ENCODE results near the gene ZNF740. TPM values are rescaled to one million over a fixed set of nuclear protein-coding genes. Genes with fewer than 3 reads are reported as not detected.

Gene ZNF740
- total RNA-seq, 1 donor from 2014 or later, result 39.6 TPM

DNA sequence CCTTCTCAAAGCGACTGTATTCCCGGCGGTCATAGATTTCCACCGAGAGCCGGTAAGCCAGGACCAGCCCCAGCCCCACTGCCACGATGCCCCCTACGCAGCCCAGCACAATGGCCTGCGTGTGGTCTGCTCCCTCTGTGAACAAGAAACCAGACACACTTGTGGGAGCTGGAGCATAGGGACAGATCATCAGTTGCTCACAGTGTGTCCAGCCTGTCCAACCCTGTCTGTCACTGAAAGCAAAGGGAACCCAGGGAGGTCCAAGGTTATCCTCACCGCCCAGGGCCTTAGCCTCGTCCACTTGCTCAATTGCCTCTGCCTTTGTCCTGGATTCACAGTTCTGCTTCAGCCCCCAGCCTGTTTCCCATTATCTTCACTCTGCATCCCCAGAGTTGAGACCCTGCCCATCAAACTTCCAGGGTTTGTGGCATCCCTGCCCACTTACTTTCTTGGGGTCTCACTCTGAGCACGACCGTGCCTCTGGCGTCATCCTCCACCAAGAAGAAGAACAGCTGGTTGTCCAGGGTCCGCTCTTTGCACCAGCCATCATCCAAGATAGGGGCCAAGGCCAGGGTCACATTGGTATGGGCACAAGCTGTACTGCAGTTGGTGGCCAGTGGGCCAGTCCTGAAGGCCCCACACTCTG lies 11.5 kb downstream of the ZNF740 start:
- Mint-ChIP-seq H3K4me3 (ENCODE audit: unreplicated experiment) (no peak overlapping the region), H3K27ac (ENCODE audit: unreplicated experiment) (no peak overlapping the region), H3K9me3 (ENCODE audit: unreplicated experiment) (no peaks in the 10 kb centered on the region), H3K36me3 (ENCODE audit: unreplicated experiment) (peaks cover 16% of the 10 kb centered on the region), H3K4me1 (ENCODE audit: unreplicated experiment) (peaks cover 7% of the 10 kb centered on the region), H3K27me3 (ENCODE audit: unreplicated experiment) (no peaks in the 10 kb centered on the region)
- DNase-seq (ENCODE audit: extremely low spot score, unreplicated experiment), result no peak
- TF ChIP-seq, protein P1, sequence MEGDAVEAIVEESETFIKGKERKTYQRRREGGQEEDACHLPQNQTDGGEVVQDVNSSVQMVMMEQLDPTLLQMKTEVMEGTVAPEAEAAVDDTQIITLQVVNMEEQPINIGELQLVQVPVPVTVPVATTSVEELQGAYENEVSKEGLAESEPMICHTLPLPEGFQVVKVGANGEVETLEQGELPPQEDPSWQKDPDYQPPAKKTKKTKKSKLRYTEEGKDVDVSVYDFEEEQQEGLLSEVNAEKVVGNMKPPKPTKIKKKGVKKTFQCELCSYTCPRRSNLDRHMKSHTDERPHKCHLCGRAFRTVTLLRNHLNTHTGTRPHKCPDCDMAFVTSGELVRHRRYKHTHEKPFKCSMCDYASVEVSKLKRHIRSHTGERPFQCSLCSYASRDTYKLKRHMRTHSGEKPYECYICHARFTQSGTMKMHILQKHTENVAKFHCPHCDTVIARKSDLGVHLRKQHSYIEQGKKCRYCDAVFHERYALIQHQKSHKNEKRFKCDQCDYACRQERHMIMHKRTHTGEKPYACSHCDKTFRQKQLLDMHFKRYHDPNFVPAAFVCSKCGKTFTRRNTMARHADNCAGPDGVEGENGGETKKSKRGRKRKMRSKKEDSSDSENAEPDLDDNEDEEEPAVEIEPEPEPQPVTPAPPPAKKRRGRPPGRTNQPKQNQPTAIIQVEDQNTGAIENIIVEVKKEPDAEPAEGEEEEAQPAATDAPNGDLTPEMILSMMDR (IDR thresholded peaks at IDR 0.05), result no peak

DNA sequence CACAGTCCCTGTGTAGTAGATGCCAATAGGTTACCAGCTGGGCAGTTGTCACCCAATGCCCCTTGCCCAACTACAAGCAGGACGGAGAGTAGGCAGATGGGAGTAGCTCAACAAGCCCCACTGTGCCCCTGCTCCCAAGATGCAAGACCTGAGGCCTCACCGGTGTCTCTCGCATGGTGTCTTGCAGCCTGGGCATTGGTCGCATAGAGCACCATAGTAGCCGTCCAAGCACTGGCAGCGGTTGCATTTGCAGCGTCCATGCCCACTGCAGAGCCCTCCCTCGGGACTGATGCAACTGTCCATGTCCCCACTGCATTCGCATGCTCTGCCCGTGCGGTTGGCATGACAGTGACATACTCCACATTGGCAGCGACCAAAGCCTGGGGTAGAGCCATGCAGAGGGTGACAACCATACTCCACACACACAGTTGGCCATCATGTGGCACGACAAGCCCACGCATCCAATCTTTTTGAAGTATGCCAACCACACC lies 12.1 kb downstream of the ZNF740 start:
- no peak overlapping the region for H3K27ac Mint-ChIP-seq (ENCODE audit: unreplicated experiment)
- peaks cover 10% of the 10 kb centered on the region for H3K36me3 Mint-ChIP-seq (ENCODE audit: unreplicated experiment)
- DNase-seq (ENCODE audit: extremely low spot score, unreplicated experiment), result no peak
- peaks cover 7% of the 10 kb centered on the region for H3K4me1 Mint-ChIP-seq (ENCODE audit: unreplicated experiment)
- no peak overlapping the region for H3K4me3 Mint-ChIP-seq (ENCODE audit: unreplicated experiment)
- TF ChIP-seq, protein P1 (IDR thresholded peaks at IDR 0.05), result no peak
- no peaks in the 10 kb centered on the region for H3K27me3 Mint-ChIP-seq (ENCODE audit: unreplicated experiment)
- H3K9me3 Mint-ChIP-seq (ENCODE audit: unreplicated experiment), result no peaks in the 10 kb centered on the region

DNA sequence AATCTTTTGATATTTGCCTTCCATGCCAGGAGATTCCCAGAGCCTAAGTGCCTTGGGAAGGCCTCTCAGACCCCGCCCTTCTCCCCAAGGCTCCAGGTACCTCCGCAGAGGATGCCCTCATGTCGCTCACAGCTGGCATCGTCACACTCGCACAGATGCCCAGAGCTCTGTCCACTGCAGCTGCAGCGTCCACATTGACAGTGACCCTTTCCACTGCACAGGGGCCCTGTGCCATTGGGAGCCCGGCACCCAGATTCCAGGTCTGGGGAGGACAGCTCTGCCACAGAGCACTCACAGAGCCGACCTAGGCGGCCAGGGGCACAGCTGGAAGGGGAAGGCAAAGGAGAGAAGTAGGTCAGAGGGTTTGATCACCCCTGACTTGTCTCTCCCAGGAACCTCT lies 12.5 kb downstream of the ZNF740 start:
- Mint-ChIP-seq H3K27me3 (ENCODE audit: unreplicated experiment) (no peaks in the 10 kb centered on the region), H3K36me3 (ENCODE audit: unreplicated experiment) (peaks cover 7% of the 10 kb centered on the region), H3K9me3 (ENCODE audit: unreplicated experiment) (no peaks in the 10 kb centered on the region), H3K4me1 (ENCODE audit: unreplicated experiment) (peaks cover 7% of the 10 kb centered on the region), H3K27ac (ENCODE audit: unreplicated experiment) (no peak overlapping the region), H3K4me3 (ENCODE audit: unreplicated experiment) (no peak overlapping the region)
- DNase-seq (ENCODE audit: extremely low spot score, unreplicated experiment), result no peak
- TF ChIP-seq, protein P1 (IDR thresholded peaks at IDR 0.05), result no peak

DNA sequence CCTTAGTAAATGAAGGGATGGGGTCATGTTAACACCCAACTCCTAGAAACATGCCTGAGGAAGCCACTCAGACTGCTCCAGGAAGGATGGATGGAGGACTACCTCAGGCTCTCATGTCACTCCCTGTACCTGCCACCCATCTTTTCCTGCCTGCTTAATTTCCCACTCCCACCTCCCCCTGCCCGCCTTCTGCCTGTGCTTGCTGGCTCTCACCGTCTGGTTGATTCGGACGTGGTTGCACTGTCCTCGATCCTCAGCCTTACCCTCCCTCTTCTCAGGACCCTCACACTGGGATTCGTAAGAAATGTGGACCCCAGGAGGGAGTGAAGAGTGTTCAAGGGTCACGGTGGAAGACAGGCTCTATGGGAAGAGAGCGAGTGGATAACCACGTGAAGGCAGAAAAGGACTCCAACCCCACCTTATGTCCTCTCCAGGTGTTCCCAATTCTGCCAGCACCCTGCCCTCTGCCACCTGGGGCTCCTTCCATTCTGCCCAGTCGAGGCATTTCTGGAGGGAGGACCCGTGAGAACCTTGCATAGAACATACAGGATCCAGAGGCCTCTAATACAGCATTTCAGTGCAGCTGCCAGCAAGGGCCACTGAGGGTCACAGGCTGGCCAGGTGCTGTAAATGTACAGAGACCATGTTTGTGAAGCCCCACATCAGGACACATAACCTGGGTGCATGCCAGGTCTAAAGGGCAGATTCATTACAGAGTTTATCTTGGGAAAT lies 13.6 kb downstream of the ZNF740 start:
- Mint-ChIP-seq H3K27me3 (ENCODE audit: unreplicated experiment) (peaks cover 3% of the 10 kb centered on the region), H3K4me3 (ENCODE audit: unreplicated experiment) (no peak overlapping the region)

DNA sequence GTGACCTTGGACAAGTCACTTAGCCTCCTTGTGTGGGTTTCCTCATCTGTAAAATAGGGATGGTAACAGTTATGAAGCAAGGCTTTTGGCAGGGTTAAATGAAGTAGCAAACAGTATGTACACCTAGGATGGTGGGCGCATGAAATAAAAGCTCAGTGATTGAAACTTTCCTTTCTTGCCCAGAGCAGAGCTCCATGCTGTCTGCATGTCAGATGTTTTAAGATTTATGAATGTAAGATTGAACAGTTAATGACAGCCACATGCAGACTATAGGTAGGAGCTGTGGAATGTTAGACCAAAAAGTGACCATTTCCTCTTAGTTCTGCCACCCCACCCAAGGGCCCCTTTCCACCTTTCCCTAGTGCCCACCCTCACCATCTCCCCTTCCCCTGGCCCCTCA lies 14.5 kb downstream of the ZNF740 start:
- no peaks in the 10 kb centered on the region for H3K36me3 Mint-ChIP-seq (ENCODE audit: unreplicated experiment)
- TF ChIP-seq, protein P1 (IDR thresholded peaks at IDR 0.05), result no peak
- DNase-seq (ENCODE audit: extremely low spot score, unreplicated experiment), result no peak
- H3K4me1 Mint-ChIP-seq (ENCODE audit: unreplicated experiment), result peaks cover 2% of the 10 kb centered on the region
- no peak overlapping the region for H3K4me3 Mint-ChIP-seq (ENCODE audit: unreplicated experiment)
- H3K27ac Mint-ChIP-seq (ENCODE audit: unreplicated experiment), result no peak overlapping the region
- peaks cover 4% of the 10 kb centered on the region for H3K27me3 Mint-ChIP-seq (ENCODE audit: unreplicated experiment)
- no peaks in the 10 kb centered on the region for H3K9me3 Mint-ChIP-seq (ENCODE audit: unreplicated experiment)

More for the DNA sequence above, 13.6 kb downstream of the ZNF740 start:
- DNase-seq (ENCODE audit: extremely low spot score, unreplicated experiment), result no peak
- H3K27ac Mint-ChIP-seq (ENCODE audit: unreplicated experiment), result no peak overlapping the region
- no peaks in the 10 kb centered on the region for H3K36me3 Mint-ChIP-seq (ENCODE audit: unreplicated experiment)
- TF ChIP-seq, protein P1 (IDR thresholded peaks at IDR 0.05), result no peak
- H3K4me1 Mint-ChIP-seq (ENCODE audit: unreplicated experiment), result peaks cover 7% of the 10 kb centered on the region
- no peaks in the 10 kb centered on the region for H3K9me3 Mint-ChIP-seq (ENCODE audit: unreplicated experiment)
